Lower leg skin (tissue), 3 donors: Measurements from ENCODE around the gene LRRC32.

Experiments
- CTCF ChIP-seq, 3 donors: fragments of 450-650 bp; IDR thresholded peaks; one replicate each; pipeline ENCODE4 v1.5.1; 2016; ENCODE audit warnings: antibody characterized with exemption in 3 of 3, mild to moderate bottlenecking in 3 of 3, moderate library complexity in 2 of 3
- POLR2A ChIP-seq, 2 donors: fragments of 450-650 bp; IDR thresholded peaks; one replicate each; pipeline ENCODE4 v1.6.1; 2016 to 2017; ENCODE audit warnings: antibody characterized with exemption in 2 of 2, mild to moderate bottlenecking in 1 of 2, moderate library complexity in 1 of 2

GRCh38 chr11:76666408-76666807, 4.1 kb downstream of the LRRC32 start:
- TF ChIP-seq CTCF (IDR thresholded peaks at IDR 0.05) (no peak), POLR2A (IDR thresholded peaks at IDR 0.05) (no peak)
